IMR-90 (cell line): ENCODE data around the gene RAB3C. TPM values are rescaled to one million over a fixed set of nuclear protein-coding genes. Genes with fewer than 3 reads are reported as not detected.

Experiments used
- ATAC-seq: fragments of 200-7000 bp; cut with Tn5 transposase; 2 replicates; pipeline ENCODE4 v1.9.1; 2020; ENCODE audit warnings: low read depth, mild to moderate bottlenecking, moderate library complexity
- BruUV-seq: library from RNA; stranded (reverse); fragments of 400-500 nt; replicated peaks from 2 replicates; lab custom pipeline; 2021; lab: Mats Ljungman, UMichigan
- CTCF ChIA-PET: fragments of 300-600 bp; formaldehyde crosslinking; extraction: SDS; loops from one replicate; lab custom pipeline; 2021; ENCODE audit warnings: antibody characterized with exemption; lab: Yijun Ruan, JAX
- POLR2A ChIA-PET: fragments of 300-600 bp; sonication (Branson Sonifier 250); formaldehyde crosslinking; loops from one replicate; lab custom pipeline; 2022; ENCODE audit warnings: antibody characterized with exemption; ENCODE audit not compliant: unreplicated experiment; lab: Charles Lee
- DNase-seq: peaks from one replicate; pipeline ENCODE4 v3.0.0; 2013
- H2AFZ ChIP-seq: replicated peaks from 2 replicates; pipeline ENCODE3; 2013; ENCODE audit warnings: low read length, mild to moderate bottlenecking; ENCODE audit not compliant: poor library complexity
- H2AK5ac ChIP-seq: 2 replicates; pipeline ENCODE4 v1.6.1; 2013; ENCODE audit warnings: low read depth, low read length, inconsistent platforms
- H2AK9ac ChIP-seq: replicated peaks from 2 replicates; pipeline ENCODE3; 2013; ENCODE audit warnings: mild to moderate bottlenecking, low read depth, low read length, moderate library complexity; ENCODE audit not compliant: poor library complexity
- H2BK120ac ChIP-seq: 2 replicates; pipeline ENCODE4 v1.6.1; 2013; ENCODE audit warnings: low read depth, low read length, inconsistent platforms
- H2BK15ac ChIP-seq: 3 replicates; pipeline ENCODE4 v1.6.1; 2013; ENCODE audit warnings: low read depth, low read length, inconsistent platforms
- H2BK20ac ChIP-seq: 2 replicates; pipeline ENCODE4 v1.6.1; 2013; ENCODE audit warnings: low read depth, mild to moderate bottlenecking, inconsistent platforms, low read length, moderate library complexity
- H2BK5ac ChIP-seq: 2 replicates; pipeline ENCODE4 v1.6.1; 2013; ENCODE audit warnings: mild to moderate bottlenecking, low read depth, low read length, inconsistent platforms; ENCODE audit not compliant: poor library complexity, severe bottlenecking
- H3K14ac ChIP-seq: replicated peaks from 2 replicates; pipeline ENCODE4 v1.6.1; 2013; ENCODE audit warnings: low read depth, low read length, inconsistent platforms
- H3K18ac ChIP-seq: 2 replicates; pipeline ENCODE4 v1.6.1; 2013; ENCODE audit warnings: low read depth, low read length, control low read depth
- H3K23ac ChIP-seq: 2 replicates; pipeline ENCODE4 v1.6.1; 2013; ENCODE audit warnings: low read depth, low read length, inconsistent platforms
- H3K27ac ChIP-seq: 2 replicates; pipeline ENCODE4 v1.5.1; 2013; ENCODE audit warnings: mild to moderate bottlenecking, control low read depth, low read length; ENCODE audit not compliant: insufficient read depth
- H3K27me3 ChIP-seq: 2 replicates; pipeline ENCODE4 v1.6.1; 2013; ENCODE audit warnings: low read length; ENCODE audit not compliant: control insufficient read depth, insufficient read depth
- H3K36me3 ChIP-seq: 2 replicates; pipeline ENCODE4 v1.6.1; 2013; ENCODE audit warnings: low read length, mixed read lengths; ENCODE audit not compliant: control insufficient read depth, insufficient read depth
- H3K4ac ChIP-seq: 2 replicates; pipeline ENCODE4 v1.6.1; 2013; ENCODE audit warnings: low read depth, low read length, inconsistent platforms
- H3K4me1 ChIP-seq: 2 replicates; pipeline ENCODE4 v1.6.1; 2013; ENCODE audit warnings: low read length, mixed read lengths; ENCODE audit not compliant: control insufficient read depth, insufficient read depth
- H3K4me2 ChIP-seq: 2 replicates; pipeline ENCODE4 v1.6.1; 2013; ENCODE audit warnings: low read depth, mild to moderate bottlenecking, control low read depth, low read length, moderate library complexity
- H3K4me3 ChIP-seq: 2 replicates; pipeline ENCODE4 v1.5.1; 2013; ENCODE audit warnings: low read depth, mild to moderate bottlenecking, control low read depth, low read length, moderate library complexity; ENCODE audit not compliant: insufficient read depth
- H3K56ac ChIP-seq: 2 replicates; pipeline ENCODE4 v1.6.1; 2013; ENCODE audit warnings: low read length, inconsistent platforms; ENCODE audit not compliant: insufficient read depth; ENCODE audit errors: extremely low read depth
- H3K79me1 ChIP-seq, 2 experiments: 2 replicates each; pipeline ENCODE4 v1.6.1; 2013; ENCODE audit warnings: low read length in 2 of 2, inconsistent platforms in 1 of 2, low read depth in 1 of 2
- H3K9ac ChIP-seq: 2 replicates; pipeline ENCODE4 v1.6.1; 2013; ENCODE audit warnings: low read depth, low read length, control low read depth
- H3K9me1 ChIP-seq: 2 replicates; pipeline ENCODE4 v1.6.1; 2013; ENCODE audit warnings: low read length, inconsistent platforms; ENCODE audit not compliant: insufficient read depth
- H3K9me3 ChIP-seq: 2 replicates; pipeline ENCODE4 v1.6.1; 2013; ENCODE audit warnings: low read length; ENCODE audit not compliant: control insufficient read depth, insufficient read depth
- H4K20me1 ChIP-seq: 2 replicates; pipeline ENCODE4 v1.6.1; 2013; ENCODE audit warnings: low read length, inconsistent platforms; ENCODE audit not compliant: insufficient read depth
- H4K5ac ChIP-seq: 2 replicates; pipeline ENCODE4 v1.6.1; 2013; ENCODE audit warnings: mild to moderate bottlenecking, low read depth, low read length, control low read depth
- H4K8ac ChIP-seq, 2 experiments: 2 replicates each; pipeline ENCODE4 v1.6.1; 2013; ENCODE audit warnings: low read depth in 2 of 2, low read length in 2 of 2, control low read depth in 1 of 2, inconsistent platforms in 1 of 2
- H4K91ac ChIP-seq: 2 replicates; pipeline ENCODE4 v1.6.1; 2013; ENCODE audit warnings: low read depth, low read length, inconsistent platforms; ENCODE audit not compliant: insufficient read depth
- FOS ChIP-seq: fragments of 150-350 bp; IDR thresholded peaks from 2 replicates; pipeline ENCODE4 v1.6.1; 2016; ENCODE audit warnings: low read depth, low read length
- MXI1 ChIP-seq: IDR thresholded peaks from 2 replicates; pipeline ENCODE4 v1.6.1; 2012; ENCODE audit warnings: low read depth, mild to moderate bottlenecking, low read length, moderate library complexity, borderline replicate concordance
- SMC3 ChIP-seq: fragments of 150-350 bp; IDR thresholded peaks from 2 replicates; pipeline ENCODE4 v1.6.1; 2016; ENCODE audit warnings: low read depth, mild to moderate bottlenecking, antibody characterized with exemption, low read length, moderate library complexity
- USF2 ChIP-seq: fragments of 150-350 bp; IDR thresholded peaks from 2 replicates; pipeline ENCODE4 v1.6.1; 2017; ENCODE audit warnings: mild to moderate bottlenecking, antibody characterized with exemption, low read length, low read depth
- WGBS, 2 experiments: methylation state at CpG; one replicate each; pipeline versions ENCODE4 v1.1.5 to v1.1.7; 2013; ENCODE audit warnings: missing lambda C conversion rate in 2 of 2; ENCODE audit not compliant: insufficient read length in 1 of 2; ENCODE audit errors: extremely low coverage in 2 of 2; 5-methylcytosine and 5-hydroxymethylcytosine counted together
- dilution Hi-C: fragments of 300-500 bp; cut with HindIII; formaldehyde crosslinking; loops from one replicate; pipeline ENCODE4 v1.14.3; 2018; ENCODE audit warnings: low sequenced_read_pairs; ENCODE audit not compliant: unreplicated experiment
- in situ Hi-C: fragments of 300-500 bp; cut with MboI; formaldehyde crosslinking; loops from 3 replicates; pipeline ENCODE4 v1.14.3; 2019; ENCODE audit warnings: low sequenced_read_pairs, inconsistent platforms, mixed read lengths
- intact Hi-C: fragments of 100-400 bp; cut with micrococcal nuclease; formaldehyde crosslinking; loops from 2 replicates; pipeline ENCODE4 v1.10.0; 2022
- polyA plus RNA-seq, 3 experiments: library from polyadenylated mRNA; depleted of rRNA; stranded (reverse); fragments of >200 nt; gene quantifications; 2 replicates each; pipeline ENCODE4 v1.2.3, GENCODE V29; 2012; ENCODE audit warnings: low replicate concordance in 1 of 3
- total RNA-seq: library from RNA; depleted of rRNA; stranded (reverse); fragments of >200 nt; gene quantifications from 2 replicates; pipeline ENCODE4 v1.2.3, GENCODE V29; 2012

The RAB3C gene
- total and polyA plus RNA-seq, 2 of the 4 experiments (the other 2 are of a cell fraction), result not detected

GRCh38 chr5:58731641-58732040 lies 148.8 kb downstream of the RAB3C start:
- Histone ChIP-seq H2AK5ac (no peak overlapping the region), H3K23ac (no peak overlapping the region), H3K27me3 (no peaks in the 10 kb centered on the region), H3K18ac (no peak overlapping the region), H3K4me2 (no peak overlapping the region), H3K79me1 (no peaks in the 10 kb centered on the region), H3K4me3 (no peak overlapping the region), H2AK9ac (no peak overlapping the region), H2BK15ac (no peak overlapping the region), H3K56ac (no peak overlapping the region), H2BK20ac (no peak overlapping the region), H2BK5ac (no peak overlapping the region), H3K14ac (no peak overlapping the region), H4K20me1 (no peaks in the 10 kb centered on the region), H3K4ac (no peak overlapping the region), H3K4me1 (no peaks in the 10 kb centered on the region), H3K9ac (no peak overlapping the region), H3K9me1 (no peaks in the 10 kb centered on the region), H2BK120ac (no peak overlapping the region), H3K36me3 (no peaks in the 10 kb centered on the region), H2AFZ (no peak overlapping the region), H4K91ac (no peak overlapping the region), H4K5ac (no peak overlapping the region), H4K8ac (no peak overlapping the region), H3K27ac (no peak overlapping the region), H3K9me3 (no peaks in the 10 kb centered on the region)
- ChIA-PET POLR2A (interaction anchor here (0.7 kb wide), 1 partner anchor 13 kb away, joined by 6 read pairs; no protein-coding TSS in a partner anchor), CTCF (interaction anchor here (0.7 kb wide), 1 partner anchor 14 kb away, joined by 3 read pairs; no protein-coding TSS in a partner anchor)
- no CpG with 5 or more reads among the region's 1 CpG for WGBS, 2 experiments
- DNase-seq, result no peak
- TF ChIP-seq MXI1, result no peak
- no peak for TF ChIP-seq FOS
- TF ChIP-seq USF2, result no peak
- TF ChIP-seq SMC3, result no peak
- no peak for ATAC-seq
- intact Hi-C loops, result no loop called here
- BruUV-seq, result no TSS peak
- in situ Hi-C loops, result no loop called here
- dilution Hi-C loops, result no loop called here
